Panc1 (cell line): ENCODE data around the gene HUNK. TPM values are rescaled to one million over a fixed set of nuclear protein-coding genes. Genes with fewer than 3 reads are reported as not detected.

Experiments used
- ATAC-seq: fragments of 200-7000 bp; cut with Tn5 transposase; 2 replicates; pipeline ENCODE4 v1.9.1; 2020; ENCODE audit warnings: mild to moderate bottlenecking, moderate library complexity
- BruUV-seq: library from RNA; stranded (reverse); fragments of 400-500 nt; replicated peaks from 2 replicates; lab custom pipeline; 2021; lab: Mats Ljungman, UMichigan
- CTCF ChIA-PET: fragments of 300-600 bp; sonication (Branson Sonifier 250); formaldehyde crosslinking; loops from one replicate; lab custom pipeline; 2022; ENCODE audit warnings: antibody characterized with exemption; lab: Charles Lee
- POLR2A ChIA-PET: fragments of 300-600 bp; sonication (Branson Sonifier 250); formaldehyde crosslinking; loops from one replicate; lab custom pipeline; 2022; ENCODE audit warnings: antibody characterized with exemption; lab: Charles Lee
- DNase-seq: peaks from one replicate; pipeline ENCODE4 v3.0.0-alpha.2; 2010; ENCODE audit warnings: low read depth, low spot score
- H3K27ac ChIP-seq: 2 replicates; pipeline ENCODE4 v1.5.1; 2011; ENCODE audit warnings: mild to moderate bottlenecking, low read length, inconsistent platforms
- H3K27me3 ChIP-seq: fragments of 200-500 bp; sonication (Bioruptor generic); 2 replicates; pipeline ENCODE4 v1.6.0; 2014; ENCODE audit warnings: low read length, inconsistent platforms; ENCODE audit not compliant: control insufficient read depth, insufficient read depth
- H3K36me3 ChIP-seq: fragments of 200-500 bp; sonication (Bioruptor generic); 2 replicates; pipeline ENCODE4 v1.5.1; 2014; ENCODE audit warnings: inconsistent platforms, mild to moderate bottlenecking, low read length, moderate library complexity; ENCODE audit not compliant: control insufficient read depth, insufficient read depth
- H3K4me1 ChIP-seq: 2 replicates; pipeline ENCODE4 v1.5.1; 2011; ENCODE audit warnings: inconsistent platforms, mild to moderate bottlenecking, low read length, moderate library complexity; ENCODE audit not compliant: control insufficient read depth, insufficient read depth
- H3K4me3 ChIP-seq, 2 experiments: 2 replicates each; pipeline ENCODE4 v1.5.1; 2011 to 2012; ENCODE audit warnings: low read depth in 2 of 2, low read length in 2 of 2, mild to moderate bottlenecking in 2 of 2, inconsistent platforms in 1 of 2, moderate library complexity in 1 of 2
- H3K9me3 ChIP-seq: fragments of 200-500 bp; sonication (Bioruptor generic); 2 replicates; pipeline ENCODE4 v1.5.1; 2014; ENCODE audit warnings: low read depth, mild to moderate bottlenecking, inconsistent platforms, low read length, moderate library complexity; ENCODE audit not compliant: control insufficient read depth, insufficient read depth
- POLR2AphosphoS5 ChIP-seq: IDR thresholded peaks from 2 replicates; pipeline ENCODE4 v1.6.1; 2012; ENCODE audit warnings: mild to moderate bottlenecking, low read depth, low read length, moderate library complexity
- SIN3A ChIP-seq: IDR thresholded peaks from 2 replicates; pipeline ENCODE4 v1.6.1; 2012; ENCODE audit warnings: low read depth, mild to moderate bottlenecking, low read length, moderate library complexity, borderline replicate concordance; ENCODE audit not compliant: insufficient read depth
- TCF7L2 ChIP-seq: IDR thresholded peaks from 2 replicates; pipeline ENCODE4 v1.6.1; 2011; ENCODE audit warnings: mild to moderate bottlenecking, low read depth, low read length, inconsistent platforms
- in situ Hi-C: cut with HindIII; loops from 2 replicates; pipeline ENCODE4 v1.10.0; 2016; ENCODE audit warnings: low sequenced_read_pairs, low pct_unique_long_range_greater_than_20kb
- intact Hi-C: fragments of 100-400 bp; cut with micrococcal nuclease; formaldehyde crosslinking; loops from one replicate; pipeline ENCODE4 v1.10.0; 2022; ENCODE audit not compliant: unreplicated experiment
- total RNA-seq: library from RNA; stranded (reverse); gene quantifications from one replicate; pipeline ENCODE4 v1.2.1, GENCODE V29; 2021; ENCODE audit not compliant: unreplicated experiment
- TF ChIP-seq, protein P1 (sequence below), 2 experiments: IDR thresholded peaks; 2 replicates each; pipeline ENCODE4 v1.6.1; 2011 to 2012; ENCODE audit warnings: low read depth in 2 of 2, control low read depth in 1 of 2, low read length in 1 of 2, mild to moderate bottlenecking in 1 of 2, moderate library complexity in 1 of 2; ENCODE audit not compliant: insufficient read depth in 1 of 2
- TF ChIP-seq, protein P2 (sequence below): fragments of 450-650 bp; IDR thresholded peaks from 2 replicates; pipeline ENCODE4 v1.5.1; 2017; ENCODE audit warnings: mild to moderate bottlenecking

HUNK gene
- total RNA-seq, 1 experiment from 2014 or later: 0.05 TPM

DNA sequence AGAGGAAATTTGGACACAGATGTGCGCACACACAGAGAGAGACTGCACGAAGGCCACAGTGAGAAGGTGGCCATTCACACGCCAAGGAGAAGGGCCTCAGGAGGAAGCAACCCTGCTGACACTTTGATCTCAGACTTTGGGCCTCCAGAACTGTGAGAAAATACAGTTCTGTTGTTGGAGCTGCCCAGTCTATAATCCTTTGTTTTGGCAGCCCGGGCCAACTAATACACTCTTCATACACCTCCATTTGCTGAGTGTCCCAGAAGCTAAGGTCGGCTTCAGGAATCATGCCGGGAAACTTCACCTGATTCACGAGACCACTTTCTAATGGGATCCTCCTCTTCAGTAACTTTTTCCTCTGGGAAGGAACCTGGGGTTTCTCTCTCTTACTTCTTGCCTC, 23.2 kb downstream of the HUNK start:
- Histone ChIP-seq H3K4me1 (no peaks in the 10 kb centered on the region), H3K27ac (no peak overlapping the region), H3K9me3 (no peaks in the 10 kb centered on the region), H3K36me3 (no peaks in the 10 kb centered on the region), H3K4me3 (no peak overlapping the region), H3K27me3 (no peaks in the 10 kb centered on the region)
- BruUV-seq: no TSS peak
- ChIA-PET CTCF (no interaction called here), POLR2A (no interaction called here)
- ATAC-seq (no peak), DNase-seq (no peak)
- intact Hi-C loops: no loop called here
- TF ChIP-seq, protein P1, sequence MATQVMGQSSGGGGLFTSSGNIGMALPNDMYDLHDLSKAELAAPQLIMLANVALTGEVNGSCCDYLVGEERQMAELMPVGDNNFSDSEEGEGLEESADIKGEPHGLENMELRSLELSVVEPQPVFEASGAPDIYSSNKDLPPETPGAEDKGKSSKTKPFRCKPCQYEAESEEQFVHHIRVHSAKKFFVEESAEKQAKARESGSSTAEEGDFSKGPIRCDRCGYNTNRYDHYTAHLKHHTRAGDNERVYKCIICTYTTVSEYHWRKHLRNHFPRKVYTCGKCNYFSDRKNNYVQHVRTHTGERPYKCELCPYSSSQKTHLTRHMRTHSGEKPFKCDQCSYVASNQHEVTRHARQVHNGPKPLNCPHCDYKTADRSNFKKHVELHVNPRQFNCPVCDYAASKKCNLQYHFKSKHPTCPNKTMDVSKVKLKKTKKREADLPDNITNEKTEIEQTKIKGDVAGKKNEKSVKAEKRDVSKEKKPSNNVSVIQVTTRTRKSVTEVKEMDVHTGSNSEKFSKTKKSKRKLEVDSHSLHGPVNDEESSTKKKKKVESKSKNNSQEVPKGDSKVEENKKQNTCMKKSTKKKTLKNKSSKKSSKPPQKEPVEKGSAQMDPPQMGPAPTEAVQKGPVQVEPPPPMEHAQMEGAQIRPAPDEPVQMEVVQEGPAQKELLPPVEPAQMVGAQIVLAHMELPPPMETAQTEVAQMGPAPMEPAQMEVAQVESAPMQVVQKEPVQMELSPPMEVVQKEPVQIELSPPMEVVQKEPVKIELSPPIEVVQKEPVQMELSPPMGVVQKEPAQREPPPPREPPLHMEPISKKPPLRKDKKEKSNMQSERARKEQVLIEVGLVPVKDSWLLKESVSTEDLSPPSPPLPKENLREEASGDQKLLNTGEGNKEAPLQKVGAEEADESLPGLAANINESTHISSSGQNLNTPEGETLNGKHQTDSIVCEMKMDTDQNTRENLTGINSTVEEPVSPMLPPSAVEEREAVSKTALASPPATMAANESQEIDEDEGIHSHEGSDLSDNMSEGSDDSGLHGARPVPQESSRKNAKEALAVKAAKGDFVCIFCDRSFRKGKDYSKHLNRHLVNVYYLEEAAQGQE (IDR thresholded peaks at IDR 0.05; ENCODE audit: insufficient read depth in 1 of 2, low read depth in 2 of 2, low read length in 1 of 2): no peak
- no peak for TF ChIP-seq POLR2AphosphoS5
- no peak for TF ChIP-seq SIN3A
- TF ChIP-seq, protein P2, sequence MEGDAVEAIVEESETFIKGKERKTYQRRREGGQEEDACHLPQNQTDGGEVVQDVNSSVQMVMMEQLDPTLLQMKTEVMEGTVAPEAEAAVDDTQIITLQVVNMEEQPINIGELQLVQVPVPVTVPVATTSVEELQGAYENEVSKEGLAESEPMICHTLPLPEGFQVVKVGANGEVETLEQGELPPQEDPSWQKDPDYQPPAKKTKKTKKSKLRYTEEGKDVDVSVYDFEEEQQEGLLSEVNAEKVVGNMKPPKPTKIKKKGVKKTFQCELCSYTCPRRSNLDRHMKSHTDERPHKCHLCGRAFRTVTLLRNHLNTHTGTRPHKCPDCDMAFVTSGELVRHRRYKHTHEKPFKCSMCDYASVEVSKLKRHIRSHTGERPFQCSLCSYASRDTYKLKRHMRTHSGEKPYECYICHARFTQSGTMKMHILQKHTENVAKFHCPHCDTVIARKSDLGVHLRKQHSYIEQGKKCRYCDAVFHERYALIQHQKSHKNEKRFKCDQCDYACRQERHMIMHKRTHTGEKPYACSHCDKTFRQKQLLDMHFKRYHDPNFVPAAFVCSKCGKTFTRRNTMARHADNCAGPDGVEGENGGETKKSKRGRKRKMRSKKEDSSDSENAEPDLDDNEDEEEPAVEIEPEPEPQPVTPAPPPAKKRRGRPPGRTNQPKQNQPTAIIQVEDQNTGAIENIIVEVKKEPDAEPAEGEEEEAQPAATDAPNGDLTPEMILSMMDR: no peak
- TF ChIP-seq TCF7L2: no peak
- in situ Hi-C loops: no loop called here

- Histone ChIP-seq H3K27me3 (no peaks in the 10 kb centered on the region), H3K4me1 (no peaks in the 10 kb centered on the region), H3K27ac (no peak overlapping the region), H3K9me3 (no peaks in the 10 kb centered on the region), H3K36me3 (no peaks in the 10 kb centered on the region), H3K4me3 (no peak overlapping the region)
- ATAC-seq (no peak), DNase-seq (no peak)
- intact Hi-C loops: no loop called here
- in situ Hi-C loops: no loop called here
- ChIA-PET POLR2A (no interaction called here), CTCF (no interaction called here)
- no TSS peak for BruUV-seq
- no peak for TF ChIP-seq TCF7L2
- TF ChIP-seq, protein P1 (IDR thresholded peaks at IDR 0.05; ENCODE audit: insufficient read depth in 1 of 2, low read depth in 2 of 2, low read length in 1 of 2): no peak
- no peak for TF ChIP-seq SIN3A
- no peak for TF ChIP-seq POLR2AphosphoS5
- TF ChIP-seq, protein P2: no peak
Measured at GRCh38 chr21:31897311-31897710, 24.5 kb downstream of the HUNK start.
